Adipose tissue (tissue), 3 donors: ENCODE measurements around the gene CCDC77. TPM values are rescaled to one million over a fixed set of nuclear protein-coding genes. Genes with fewer than 3 reads are reported as not detected.
"Not testable (repeated sequence)": the region's sequence is repeated elsewhere in the genome, so short reads cannot be mapped to it uniquely, and the experiment has no call there.

ENCODE experiments used
- H3K27ac ChIP-seq: one replicate; pipeline ENCODE4 v1.5.1; 2013; ENCODE audit warnings: low read depth, low read length
- WGBS, 3 donors: extraction: QIAGEN DNeasy Blood & Tissue Kit; methylation state at CpG; one replicate each; pipeline ENCODE4 v1.1.7; 2013; 5-methylcytosine and 5-hydroxymethylcytosine counted together
- polyA plus RNA-seq, 3 donors: library from polyadenylated mRNA; stranded (reverse); fragments of 200-250 nt; gene quantifications; one replicate each; pipeline ENCODE4 v1.2.3, GENCODE V29; 2013
- donor health status: healthy with polysubstance abuse.
- donor health status: Bipolar disorder and iron deficiency.
- donor health status: healthy.

Gene CCDC77
- 1 to 10 TPM; 2.3 to 8.5 (median 2.3) TPM for polyA plus RNA-seq

DNA sequence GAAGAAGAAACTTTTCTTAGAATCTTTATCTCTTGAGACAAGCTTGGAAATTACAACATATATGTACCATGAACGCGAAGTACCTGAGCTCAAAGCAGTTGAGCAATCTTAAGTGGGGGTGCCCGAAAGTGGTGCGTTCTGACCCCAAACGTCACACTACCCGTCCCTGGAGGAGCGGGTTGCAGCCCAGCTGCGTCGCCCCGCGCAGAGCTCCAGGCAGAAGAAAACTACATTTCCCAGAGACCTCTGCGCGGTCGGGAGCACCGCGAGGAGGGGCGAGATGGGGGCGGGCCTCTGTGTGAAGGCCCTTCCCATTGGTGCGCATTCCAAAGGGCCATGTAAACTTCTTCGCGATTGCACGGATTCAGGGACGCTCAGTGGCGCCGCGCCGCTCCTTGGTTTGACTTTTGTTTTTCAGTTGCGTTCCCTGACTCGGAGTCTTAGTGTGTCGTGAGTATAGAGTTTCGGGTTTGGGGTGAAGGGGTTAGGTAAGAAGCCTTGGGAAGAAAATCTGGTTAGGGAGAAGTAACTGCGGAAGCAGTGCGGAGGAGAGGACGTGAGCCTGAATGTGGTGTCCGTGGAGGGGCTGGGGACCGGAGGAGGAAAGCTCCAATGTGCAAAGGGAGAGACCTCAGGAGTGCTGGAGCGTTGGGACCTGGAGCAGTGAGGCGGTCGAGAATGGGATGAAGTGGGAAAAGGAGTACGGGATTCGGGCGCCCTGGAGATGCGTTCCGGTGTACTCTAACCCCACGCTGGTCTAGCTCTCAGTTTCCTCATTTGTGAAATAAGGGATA lies at the start of gene CCDC77:
Gene CCDC77, plus strand, starts transcription at position 410 of the 794 bp plus-strand sequence. CDS start 7,740 bp downstream, outside the sequence.
- WGBS, 3 donors: 0 to 1% (median 1%) methylated on average over 45 of the region's 45 CpGs
- H3K27ac ChIP-seq: no peak within 1 kb of the TSS

DNA sequence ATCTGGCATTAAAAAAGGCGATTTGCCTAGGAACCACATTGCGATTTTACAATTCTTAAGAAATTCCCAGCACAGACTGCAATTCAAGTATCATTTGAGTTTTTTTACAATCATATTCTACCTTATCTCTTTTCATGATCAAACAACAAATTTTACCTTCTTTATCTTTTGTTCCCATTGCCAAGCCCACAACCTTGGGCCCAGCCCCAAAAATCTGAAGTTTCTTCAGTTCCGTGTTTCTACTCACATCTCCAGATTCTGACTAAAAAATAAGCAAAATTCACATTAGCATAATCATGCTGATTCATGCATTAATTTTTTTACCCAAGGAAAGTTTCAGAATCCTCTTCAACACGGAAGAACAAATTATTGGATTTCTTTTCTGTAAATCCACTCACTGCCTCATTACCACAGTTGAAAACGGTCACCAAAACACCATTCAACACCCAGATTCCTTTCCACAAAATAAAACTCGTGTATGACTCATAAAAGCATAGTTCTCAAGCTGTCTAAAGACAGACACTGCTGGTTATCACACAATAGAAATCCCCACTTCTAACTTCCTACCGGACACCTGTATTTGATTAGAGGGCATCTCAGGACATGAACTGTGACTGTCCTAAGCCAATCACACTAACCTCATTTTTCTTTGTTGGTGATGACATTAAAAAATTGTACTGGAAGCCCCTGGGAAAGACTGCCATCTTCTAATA lies 45.0 kb upstream of the CCDC77 start:
- 81 to 90% (median 84%) methylated on average over 7 of the region's 7 CpGs for WGBS, 3 donors

DNA sequence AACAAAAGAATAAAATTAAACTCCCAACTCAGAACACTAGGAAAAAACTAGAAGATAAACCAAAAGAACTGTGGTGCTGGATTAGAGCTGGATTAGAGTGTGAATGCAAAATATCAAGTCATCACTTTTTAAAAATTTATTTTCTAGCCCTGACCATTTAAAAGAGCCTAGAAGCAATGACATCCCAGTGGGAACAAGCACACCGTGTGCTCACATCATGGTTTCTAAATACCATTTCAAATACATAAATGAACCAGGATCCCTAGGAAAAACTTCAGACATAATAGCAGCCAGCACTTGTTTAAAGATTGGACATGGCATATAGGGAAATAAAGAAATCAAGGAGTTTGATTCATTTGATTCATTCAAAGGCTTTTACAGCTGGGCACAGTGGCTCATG lies 42.4 kb upstream of the CCDC77 start:
- 93 to 100% (median 93%) methylated on average over 1 of the region's 1 CpG for WGBS, 3 donors
- H3K27ac ChIP-seq: no peak overlapping the region

More for the DNA sequence above, 45.0 kb upstream of the CCDC77 start:
- no peak overlapping the region for H3K27ac ChIP-seq

DNA sequence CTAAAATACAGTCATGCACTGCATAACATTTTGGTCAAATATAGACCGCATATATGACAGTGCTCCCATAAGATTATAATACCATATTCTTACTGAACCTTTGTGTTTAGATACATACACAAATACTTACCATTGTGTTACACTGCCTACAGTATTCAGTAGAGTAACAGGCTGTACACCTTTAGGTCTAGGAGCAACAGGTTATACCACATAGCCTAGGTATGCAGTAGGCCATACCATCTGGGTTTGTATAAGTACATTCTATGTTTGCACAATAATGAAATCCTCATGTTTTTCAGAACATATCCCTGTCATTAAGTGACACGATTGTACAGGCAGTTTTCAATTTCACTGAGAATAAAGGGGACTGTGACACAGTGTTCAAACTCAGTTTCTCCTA lies 34.6 kb upstream of the CCDC77 start:
- no peak overlapping the region for H3K27ac ChIP-seq
- WGBS, 3 donors: 92 to 100% (median 99%) methylated on average over 2 of the region's 2 CpGs

DNA sequence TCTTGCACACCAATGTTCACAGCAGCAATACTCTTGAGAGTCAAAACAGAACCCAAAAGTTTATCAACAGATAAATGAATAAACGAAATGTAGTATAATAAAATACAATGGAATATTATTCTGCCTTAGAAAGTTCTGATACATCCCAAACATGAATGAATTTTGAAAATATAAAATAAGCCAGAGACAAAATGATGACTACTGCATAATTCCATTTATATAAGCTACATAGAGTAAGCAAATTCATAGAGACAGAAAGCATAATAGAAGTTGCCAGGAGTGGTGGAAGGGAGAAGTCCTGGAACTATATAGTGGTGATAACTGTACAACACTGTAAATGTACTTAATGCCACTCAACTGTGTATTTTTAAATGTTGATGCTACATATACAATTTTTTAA lies 33.5 kb upstream of the CCDC77 start:
- WGBS, 3 donors: 85 to 99% (median 88%) methylated on average over 1 of the region's 1 CpG
- no peak overlapping the region for H3K27ac ChIP-seq

DNA sequence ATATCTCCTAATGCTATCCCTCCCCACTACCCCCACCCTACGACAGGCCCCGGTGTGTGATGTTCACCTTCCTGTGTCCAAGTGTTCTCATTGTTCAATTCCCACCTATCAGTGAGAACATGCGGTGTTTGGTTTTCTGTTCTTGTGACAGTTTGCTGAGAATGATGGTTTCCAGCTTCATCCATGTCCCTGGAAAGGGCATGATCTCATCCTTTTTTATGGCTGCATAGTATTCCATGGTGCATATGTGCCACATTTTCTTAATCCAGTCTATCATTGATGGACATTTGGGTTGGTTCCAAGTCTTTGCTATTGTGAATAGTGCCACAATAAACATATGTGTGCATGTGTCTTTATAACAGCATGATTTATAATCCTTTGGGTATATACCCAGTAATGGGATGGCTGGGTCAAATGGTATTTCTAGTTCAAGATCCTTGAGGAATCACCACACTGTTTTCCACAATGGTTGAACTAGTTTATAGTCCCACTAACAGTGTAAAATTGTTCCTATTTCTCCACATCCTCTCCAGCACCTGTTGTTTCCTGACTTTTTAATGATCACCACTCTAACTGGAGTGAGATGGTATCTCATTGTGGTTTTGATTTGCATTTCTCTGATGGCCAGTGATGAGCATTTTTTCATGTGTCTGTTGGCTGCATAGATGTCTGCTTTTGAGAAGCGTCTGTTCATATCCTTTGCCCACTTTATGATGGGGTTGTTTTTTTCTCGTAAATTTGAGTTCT lies 30.5 kb upstream of the CCDC77 start:
- H3K27ac ChIP-seq: not testable (repeated sequence)
- whole genome bisulfite sequencing, 3 donors: 98 to 99% (median 99%) methylated on average over 5 of the region's 5 CpGs

DNA sequence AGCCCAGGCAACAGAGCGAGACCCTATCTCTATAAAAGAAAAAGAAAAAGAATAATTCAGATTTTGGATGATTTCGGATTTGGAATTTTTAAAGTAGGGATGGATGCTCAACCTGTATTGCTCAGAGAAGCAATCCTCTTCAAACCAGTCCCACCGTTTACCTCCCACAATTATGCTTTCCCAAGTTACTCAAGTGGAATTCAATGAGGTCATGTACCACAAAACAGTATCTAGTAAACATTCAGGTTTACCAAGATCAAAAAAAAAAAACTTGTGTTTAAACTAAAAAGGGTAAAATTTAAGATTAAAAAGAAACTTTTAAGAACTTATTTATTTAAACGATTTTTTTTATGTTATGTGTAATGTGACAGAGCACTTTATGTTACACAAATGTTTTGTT lies 14.8 kb upstream of the CCDC77 start:
- whole genome bisulfite sequencing, 3 donors: 63 to 70% (median 64%) methylated on average over 4 of the region's 4 CpGs
- no peak overlapping the region for H3K27ac ChIP-seq

DNA sequence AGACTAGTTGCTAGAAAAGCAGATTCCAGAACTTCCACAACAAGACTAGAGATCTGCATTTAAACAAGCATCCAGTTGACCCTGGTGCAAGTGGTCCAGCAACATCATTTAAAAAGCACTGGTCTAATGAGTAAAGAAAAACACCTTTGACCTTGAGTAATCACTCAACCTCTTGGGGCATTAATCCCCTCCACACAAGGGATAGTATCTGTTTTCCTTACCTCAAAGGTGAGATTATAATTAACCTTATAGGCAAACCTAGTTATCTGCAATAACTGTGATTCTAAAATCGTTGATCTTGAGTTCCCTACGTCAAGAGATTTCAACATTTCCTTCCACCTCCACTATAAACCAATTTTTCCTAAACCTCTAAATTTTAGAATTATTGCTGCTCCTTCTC lies 13.4 kb upstream of the CCDC77 start:
- H3K27ac ChIP-seq: no peak overlapping the region
- 0 to 2% (median 0%) methylated on average over 2 of the region's 2 CpGs for WGBS, 3 donors

DNA sequence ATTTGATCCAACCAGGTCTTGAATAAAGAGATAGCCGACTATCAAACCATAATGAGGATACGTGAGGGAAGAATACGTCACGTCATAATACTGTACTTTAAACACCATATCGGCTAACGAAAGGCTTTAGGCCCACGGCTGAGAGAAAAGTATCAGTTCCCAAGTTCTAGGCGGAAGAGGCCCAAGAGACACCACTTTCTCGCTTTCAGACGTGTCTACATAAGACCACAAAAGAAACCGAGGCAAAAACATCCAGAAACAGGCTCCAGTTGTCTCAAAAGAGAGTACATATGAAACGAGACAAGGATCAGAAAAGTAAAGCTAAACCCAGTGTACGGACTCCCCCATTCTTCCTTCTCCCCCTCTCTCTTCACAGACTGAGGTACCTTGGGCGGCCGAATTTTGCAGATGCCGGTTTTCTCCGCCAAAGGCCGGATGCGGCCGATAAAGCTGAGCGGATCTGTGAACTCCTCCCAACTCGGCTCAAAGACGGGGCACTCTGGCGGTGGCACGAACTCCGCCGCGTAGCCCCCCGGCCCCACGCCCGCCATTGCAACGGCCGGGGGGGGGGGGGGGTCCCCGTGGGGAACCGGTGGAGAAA lies 12.8 kb upstream of the CCDC77 start:
- peak overlapping the region; percentile 86 for H3K27ac ChIP-seq
- 0% methylated on average over 35 of the region's 35 CpGs for WGBS, 3 donors

DNA sequence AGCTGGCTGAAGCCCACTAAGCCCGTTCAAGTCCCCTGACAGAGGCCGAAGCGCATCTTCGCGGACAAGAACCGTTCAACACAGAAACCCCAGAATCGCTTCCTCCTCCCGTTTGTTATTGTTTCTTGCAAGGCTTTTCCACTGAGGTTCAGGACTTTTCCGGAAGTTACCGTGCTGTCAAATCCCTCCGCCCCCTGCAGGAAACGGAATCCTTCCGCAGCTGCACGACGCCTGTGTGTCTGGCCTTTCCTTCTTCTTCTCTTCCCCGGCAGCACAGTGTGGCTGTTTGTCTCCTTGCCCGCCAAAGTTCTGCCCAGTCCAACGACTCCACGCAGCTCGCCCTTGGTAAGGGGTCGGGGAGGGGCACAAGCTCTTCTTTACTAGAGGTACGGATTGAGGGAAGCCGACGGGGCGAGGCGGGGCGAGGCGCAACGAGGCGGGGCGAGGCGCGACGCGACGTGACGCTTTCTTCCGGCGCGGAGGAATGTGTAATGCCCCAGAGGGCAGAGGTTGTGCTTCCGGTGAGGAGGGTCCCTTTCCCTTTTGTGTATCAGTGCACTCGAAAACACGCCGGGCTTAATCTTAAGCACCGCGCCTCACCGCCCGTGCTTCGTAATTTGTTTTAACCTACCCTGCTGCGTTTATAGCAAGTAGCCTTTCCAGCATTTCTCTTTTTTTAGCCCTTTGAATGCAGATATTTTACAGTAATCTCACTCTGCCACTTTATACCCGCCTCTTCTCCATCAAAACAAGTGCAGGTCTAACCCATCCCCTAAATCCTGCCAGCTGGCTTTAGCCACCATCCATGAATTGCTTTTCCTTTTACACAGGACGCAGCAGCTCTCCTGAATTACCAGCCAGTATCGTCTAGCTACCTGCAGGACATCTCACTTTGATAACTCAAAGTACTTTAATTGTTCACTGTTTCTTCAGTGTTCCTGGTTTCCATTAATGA lies 12.0 kb upstream of the CCDC77 start, which contains the start of gene KDM5A:
Gene KDM5A, minus strand, starts transcription at position 179 of the 955 bp plus-strand sequence. CDS start 229 bp downstream, outside the sequence.
- peak within 1 kb of the TSS; percentile 86 for H3K27ac ChIP-seq
- 1% methylated on average over 53 of the region's 53 CpGs for WGBS, 3 donors

DNA sequence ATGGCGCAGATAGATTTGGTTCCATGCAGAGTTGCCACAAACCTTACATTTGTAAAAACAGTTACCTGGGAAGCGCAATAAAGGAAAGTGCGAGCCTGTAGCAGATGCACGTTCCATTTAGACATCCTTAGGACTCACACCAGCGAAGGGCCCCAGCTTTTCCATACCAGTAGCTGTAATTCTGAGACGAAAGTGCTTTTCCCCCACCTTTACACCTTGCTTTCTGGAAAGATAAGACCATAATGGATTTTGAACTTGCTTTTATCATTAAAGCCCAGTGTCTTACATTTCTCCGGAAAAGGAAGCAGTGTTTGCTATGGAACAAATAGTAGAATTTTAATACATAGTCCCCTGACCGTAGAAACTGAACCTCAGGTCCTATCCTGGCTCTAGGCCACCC lies 616 bp upstream of the CCDC77 start:
- no peak overlapping the region for H3K27ac ChIP-seq
- WGBS, 3 donors: 59 to 65% (median 61%) methylated on average over 8 of the region's 8 CpGs

DNA sequence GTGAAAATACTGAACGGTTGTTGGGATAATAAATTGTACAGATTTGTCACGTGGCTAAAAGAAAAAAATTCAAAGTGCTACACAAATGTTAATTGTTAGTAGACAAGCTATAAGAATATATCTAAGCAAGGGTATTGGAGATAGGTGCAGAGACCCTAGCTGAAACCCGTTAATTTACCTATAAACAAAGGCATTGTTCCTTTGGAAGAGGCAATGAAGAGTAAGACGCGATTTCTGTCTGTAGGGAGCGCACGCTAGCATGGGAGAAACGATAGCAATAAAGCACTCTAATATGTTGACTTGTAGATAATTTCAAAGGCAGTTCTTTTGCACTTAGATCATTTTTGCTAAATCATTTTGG lies 565 bp downstream of the CCDC77 start:
- no peak overlapping the region for H3K27ac ChIP-seq
- 0 to 1% (median 1%) methylated on average over 8 of the region's 8 CpGs for WGBS, 3 donors

DNA sequence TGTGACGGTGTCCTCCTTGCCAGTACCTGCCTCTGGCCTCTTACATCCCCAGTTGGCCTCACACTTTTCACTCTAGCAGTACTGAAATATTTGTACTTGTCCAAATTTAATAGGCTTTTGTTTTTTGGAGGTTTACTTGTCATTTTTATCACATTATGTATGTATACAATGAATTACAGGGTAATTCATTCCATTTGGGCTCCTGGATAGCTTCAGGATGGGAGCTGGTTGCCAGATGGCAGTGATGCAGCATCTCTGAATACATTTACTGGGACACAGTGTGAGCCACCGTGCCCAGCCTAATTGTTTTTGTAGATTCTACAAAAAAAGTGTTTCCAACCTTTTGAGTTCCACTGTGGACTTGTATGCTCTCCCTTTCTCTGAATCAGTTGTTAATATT lies 13.4 kb downstream of the CCDC77 start:
- H3K27ac ChIP-seq: no peak overlapping the region
- WGBS, 3 donors: 88 to 92% (median 89%) methylated on average over 2 of the region's 2 CpGs

DNA sequence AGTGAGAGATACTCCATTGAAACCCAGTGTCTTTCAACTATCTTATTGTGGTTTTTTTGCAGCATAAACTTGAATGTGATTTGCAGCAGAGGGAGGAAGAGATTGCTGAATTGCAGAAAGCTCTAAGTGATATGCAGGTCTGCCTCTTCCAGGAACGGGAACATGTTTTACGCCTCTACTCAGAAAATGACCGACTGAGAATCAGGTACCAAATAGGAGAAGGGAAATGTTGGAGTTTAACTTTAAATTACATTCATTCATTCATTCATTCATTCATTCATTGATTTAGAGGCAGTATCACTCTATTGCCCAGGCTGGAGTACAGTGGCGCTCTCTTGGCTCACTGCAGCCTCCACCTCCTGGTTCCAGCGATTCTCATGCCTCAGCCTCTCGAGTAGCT lies 17.0 kb downstream of the CCDC77 start:
- 95 to 98% (median 96%) methylated on average over 6 of the region's 6 CpGs for WGBS, 3 donors
- no peak overlapping the region for H3K27ac ChIP-seq

DNA sequence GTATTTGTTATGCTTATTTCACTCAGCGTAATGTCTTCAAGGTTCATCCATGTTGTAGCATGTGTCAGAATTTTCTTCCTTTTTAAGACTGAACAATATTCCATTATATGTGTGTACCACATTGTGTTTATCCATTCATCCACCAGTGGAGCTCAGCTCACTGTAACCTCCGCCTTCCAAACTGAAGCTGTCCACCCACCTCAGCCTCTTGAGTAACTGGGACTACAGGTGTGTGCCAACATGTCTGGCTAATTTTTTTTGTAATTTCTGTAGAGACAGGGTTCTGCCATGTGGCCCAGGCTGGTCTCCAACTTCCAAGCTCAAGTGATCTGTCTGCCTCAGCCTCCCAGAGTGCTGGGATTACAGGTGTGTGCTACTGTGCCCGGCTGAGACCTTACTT lies 21.1 kb downstream of the CCDC77 start:
- no peak overlapping the region for H3K27ac ChIP-seq
- WGBS, 3 donors: 90 to 94% (median 92%) methylated on average over 3 of the region's 3 CpGs

DNA sequence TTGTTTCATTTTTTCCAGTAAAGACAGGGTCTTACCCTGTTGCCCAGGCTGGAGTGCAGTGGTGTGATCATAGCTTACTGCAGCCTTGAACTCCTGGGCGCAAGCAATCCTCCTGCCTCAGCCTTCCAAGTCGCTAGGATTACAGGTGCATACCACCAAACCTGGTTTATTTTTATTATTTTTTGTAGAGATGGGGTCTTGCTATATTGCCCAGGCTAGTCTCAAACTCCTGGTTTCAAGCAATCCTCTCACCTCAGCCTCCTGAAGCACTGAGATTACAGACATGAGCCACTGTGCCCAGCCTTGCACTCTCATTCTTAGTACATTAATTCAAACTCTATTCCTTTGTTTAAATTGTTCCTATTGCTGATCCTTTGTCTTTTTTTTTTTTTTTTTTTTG lies 34.3 kb downstream of the CCDC77 start:
- 94 to 98% (median 97%) methylated on average over 2 of the region's 2 CpGs for WGBS, 3 donors
- not testable (repeated sequence) for H3K27ac ChIP-seq

DNA sequence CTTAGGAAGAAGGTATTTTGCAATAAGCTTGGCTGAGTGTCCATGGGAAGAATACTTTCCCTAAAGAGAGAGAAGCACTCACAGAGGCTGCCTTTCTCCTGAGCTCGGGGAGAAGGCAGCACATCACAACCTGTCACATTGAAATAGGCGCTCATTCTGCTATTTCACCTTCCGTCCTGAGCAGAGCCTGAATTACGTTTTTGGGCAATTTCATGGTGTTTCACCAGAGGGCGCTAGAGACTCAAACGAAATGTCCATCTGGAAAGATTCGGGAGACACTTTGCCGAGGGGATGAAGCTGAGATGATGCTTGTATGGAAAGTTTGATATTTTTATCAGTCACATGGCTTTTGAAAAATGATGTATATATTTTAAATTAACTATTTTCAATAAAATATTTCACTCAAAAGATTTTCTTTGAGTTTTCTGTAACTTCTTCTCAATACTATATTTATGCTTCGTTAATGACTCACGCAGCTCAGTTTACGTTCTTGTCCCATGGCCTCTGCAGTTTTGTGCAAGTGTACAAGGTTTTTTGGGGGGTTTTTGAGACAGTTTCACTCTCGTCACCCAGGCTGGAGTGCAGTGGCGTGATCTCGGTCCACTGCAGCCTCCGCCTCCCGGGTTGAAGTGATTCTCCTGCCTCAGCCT lies 40.9 kb downstream of the CCDC77 start:
- WGBS, 3 donors: 55 to 62% (median 57%) methylated on average over 16 of the region's 16 CpGs
- H3K27ac ChIP-seq: no peak overlapping the region
